ENCODE data around the gene CCDC186. TPM values are rescaled to one million over a fixed set of nuclear protein-coding genes. Genes with fewer than 3 reads are reported as not detected.
A peak's percentile ranks its signal among the peaks of the same experiment; 100 is the strongest.

Gene CCDC186
- total RNA-seq, 2 donors from 2014 or later = 19.9 to 22.3 TPM

GRCh38 chr10:114079421-114079820 is 94.6 kb downstream of the CCDC186 start:
- H3K4me3 ChIP-seq (ENCODE audit: low read length) = no peak overlapping the region
- Mint-ChIP-seq H3K27me3 (ENCODE audit: insufficient read depth) (no peaks in the 10 kb centered on the region), H3K9me3 (peaks cover 8% of the 10 kb centered on the region), H3K27ac (no peak overlapping the region), H3K4me3 (no peak overlapping the region), H3K4me1 (no peaks in the 10 kb centered on the region), H3K36me3 (ENCODE audit: low read depth) (no peaks in the 10 kb centered on the region)
- no peaks in the 10 kb centered on the region for H3K27me3 ChIP-seq (ENCODE audit: control insufficient read depth, insufficient read depth, low read length, poor library complexity, severe bottlenecking)
- WGBS, 2 experiments (ENCODE audit: insufficient coverage in 1 of 2, insufficient read length in 1 of 2) = 90 to 93% methylated on average over 2 to 5 of the region's 5 CpGs
- no peaks in the 10 kb centered on the region for H3K9me3 ChIP-seq (ENCODE audit: control insufficient read depth, low read length)
- H3K4me1 ChIP-seq (ENCODE audit: control insufficient read depth, insufficient read depth, low read length) = no peaks in the 10 kb centered on the region
- H3K36me3 ChIP-seq (ENCODE audit: control insufficient read depth, insufficient read depth, low read length) = no peaks in the 10 kb centered on the region
- H3K9ac ChIP-seq (ENCODE audit: extremely low read depth, low read length, poor library complexity, severe bottlenecking) = no peak overlapping the region
- no peak for DNase-seq
- no peak overlapping the region for H3K27ac ChIP-seq (ENCODE audit: low read depth, low read length)
- TF ChIP-seq CTCF (conservative IDR thresholded peaks at IDR 0.05) = no peak

DNA sequence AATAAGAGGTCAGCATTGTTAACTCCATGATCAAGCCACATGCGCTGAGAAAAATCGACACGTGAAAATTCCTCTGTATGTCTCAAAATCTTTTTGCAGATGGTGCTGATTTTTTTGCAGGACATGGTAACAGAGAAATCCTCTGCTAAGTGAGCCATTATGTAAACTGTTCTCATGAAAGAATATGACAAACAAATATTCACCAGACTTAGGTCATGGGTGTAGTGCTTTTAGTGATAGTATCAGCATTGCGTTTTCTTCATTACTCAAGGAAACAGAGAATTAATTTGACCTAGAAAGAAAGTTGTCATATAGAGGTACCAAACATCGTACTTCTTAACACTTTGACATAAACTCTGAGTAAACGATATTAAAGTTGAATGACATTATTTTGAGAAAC is 95.7 kb downstream of the CCDC186 start:
- no peak overlapping the region for H3K4me3 ChIP-seq (ENCODE audit: low read length)
- no peaks in the 10 kb centered on the region for H3K27me3 Mint-ChIP-seq (ENCODE audit: insufficient read depth)
- no peaks in the 10 kb centered on the region for H3K4me1 Mint-ChIP-seq
- H3K4me3 Mint-ChIP-seq = no peak overlapping the region
- H3K27ac ChIP-seq (ENCODE audit: low read depth, low read length) = no peak overlapping the region
- H3K4me1 ChIP-seq (ENCODE audit: control insufficient read depth, insufficient read depth, low read length) = no peaks in the 10 kb centered on the region
- 96 to 98% methylated on average over 5 to 6 of the region's 6 CpGs for WGBS, 2 experiments (ENCODE audit: insufficient coverage in 1 of 2, insufficient read length in 1 of 2)
- no peaks in the 10 kb centered on the region for H3K36me3 Mint-ChIP-seq (ENCODE audit: low read depth)
- no peak overlapping the region for H3K27ac Mint-ChIP-seq
- no peaks in the 10 kb centered on the region for H3K9me3 ChIP-seq (ENCODE audit: control insufficient read depth, low read length)
- no peak for TF ChIP-seq CTCF (conservative IDR thresholded peaks at IDR 0.05)
- peaks cover 4% of the 10 kb centered on the region for H3K9me3 Mint-ChIP-seq
- H3K36me3 ChIP-seq (ENCODE audit: control insufficient read depth, insufficient read depth, low read length) = no peaks in the 10 kb centered on the region
- H3K9ac ChIP-seq (ENCODE audit: extremely low read depth, low read length, poor library complexity, severe bottlenecking) = no peak overlapping the region
- DNase-seq = no peak
- no peaks in the 10 kb centered on the region for H3K27me3 ChIP-seq (ENCODE audit: control insufficient read depth, insufficient read depth, low read length, poor library complexity, severe bottlenecking)

DNA sequence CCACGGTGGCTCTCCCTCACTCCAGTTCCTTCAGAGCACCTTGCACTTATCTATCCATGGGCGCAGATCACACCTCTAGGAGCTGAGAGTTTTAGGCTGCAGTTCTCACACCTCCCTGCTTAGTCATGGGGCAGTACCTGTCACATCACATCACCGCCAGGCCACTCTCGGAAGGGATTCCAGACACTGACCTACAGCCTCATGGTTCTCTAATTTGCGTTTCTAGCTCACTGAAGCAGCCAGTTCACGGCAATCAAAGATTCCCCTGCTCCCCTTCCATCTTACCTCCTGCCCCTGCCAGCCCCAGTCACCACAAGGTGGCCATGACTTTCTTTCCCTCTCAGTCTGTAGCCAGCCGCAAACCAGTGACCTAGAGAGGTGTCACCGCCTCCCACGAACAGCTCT is 96.2 kb downstream of the CCDC186 start:
- Mint-ChIP-seq H3K4me1 (no peaks in the 10 kb centered on the region), H3K9me3 (peaks cover 4% of the 10 kb centered on the region), H3K36me3 (ENCODE audit: low read depth) (no peaks in the 10 kb centered on the region), H3K27me3 (ENCODE audit: insufficient read depth) (no peaks in the 10 kb centered on the region), H3K4me3 (no peak overlapping the region), H3K27ac (no peak overlapping the region)
- no peak overlapping the region for H3K4me3 ChIP-seq (ENCODE audit: low read length)
- peak; percentile 79 for DNase-seq
- WGBS, 2 experiments (ENCODE audit: insufficient coverage in 1 of 2, insufficient read length in 1 of 2) = 80 to 89% methylated on average over 6 to 9 of the region's 9 CpGs
- H3K36me3 ChIP-seq (ENCODE audit: control insufficient read depth, insufficient read depth, low read length) = no peaks in the 10 kb centered on the region
- peak; percentile 62 for TF ChIP-seq CTCF (conservative IDR thresholded peaks at IDR 0.05)
- no peak overlapping the region for H3K27ac ChIP-seq (ENCODE audit: low read depth, low read length)
- no peak overlapping the region for H3K9ac ChIP-seq (ENCODE audit: extremely low read depth, low read length, poor library complexity, severe bottlenecking)
- H3K4me1 ChIP-seq (ENCODE audit: control insufficient read depth, insufficient read depth, low read length) = no peaks in the 10 kb centered on the region
- no peaks in the 10 kb centered on the region for H3K9me3 ChIP-seq (ENCODE audit: control insufficient read depth, low read length)
- no peaks in the 10 kb centered on the region for H3K27me3 ChIP-seq (ENCODE audit: control insufficient read depth, insufficient read depth, low read length, poor library complexity, severe bottlenecking)

All from endodermal cell (in vitro differentiated cells).